ENCODE data around the gene ZNF76. TPM values are rescaled to one million over a fixed set of nuclear protein-coding genes. Genes with fewer than 3 reads are reported as not detected.
A peak's percentile ranks its signal among the peaks of the same experiment; 100 is the strongest.
"Not testable (repeated sequence)": the region's sequence is repeated elsewhere in the genome, so short reads cannot be mapped to it uniquely, and the experiment has no call there.

Gene ZNF76
- polyA plus RNA-seq, 4 donors, result 35.2 to 72.6 (median 52.3) TPM

GRCh38 chr6:35320031-35320410, 60.5 kb downstream of the ZNF76 start:
- no peak for DNase-seq (ENCODE audit: low read depth in 4 of 4, low spot score in 2 of 4)

GRCh38 chr6:35321091-35321490, 61.6 kb downstream of the ZNF76 start:
- DNase-seq (ENCODE audit: low read depth in 4 of 4, low spot score in 2 of 4), result no peak

GRCh38 chr6:35327349-35328027, 68.0 kb downstream of the ZNF76 start:
- no peak for DNase-seq (ENCODE audit: low read depth in 4 of 4, low spot score in 2 of 4)

- DNase-seq (ENCODE audit: low read depth in 4 of 4, low spot score in 2 of 4), result no peak
These were observed 68.7 kb downstream of the ZNF76 start for GRCh38 chr6:35328108-35328723.

GRCh38 chr6:35328965-35329364, 69.4 kb downstream of the ZNF76 start:
- not testable (repeated sequence) for DNase-seq (ENCODE audit: low read depth in 4 of 4, low spot score in 2 of 4)

- no peak for DNase-seq (ENCODE audit: low read depth in 4 of 4, low spot score in 2 of 4)
These were observed 71.1 kb downstream of the ZNF76 start for GRCh38 chr6:35330541-35331119.

GRCh38 chr6:35332074-35332887, 72.7 kb downstream of the ZNF76 start:
- DNase-seq (ENCODE audit: low read depth in 4 of 4, low spot score in 2 of 4), result not testable (repeated sequence)

GRCh38 chr6:35341557-35341956, 82.0 kb downstream of the ZNF76 start:
- no peak for DNase-seq (ENCODE audit: low read depth in 4 of 4, low spot score in 2 of 4)

GRCh38 chr6:35342258-35343091, 82.9 kb downstream of the ZNF76 start, which contains the start of gene PPARD:
Gene PPARD, plus strand, starts transcription at chr6:35342558. Its CDS starts 68,530 bp downstream, at chr6:35411088.
- DNase-seq (ENCODE audit: low read depth in 4 of 4, low spot score in 2 of 4), result peak; percentile 79 to 94 (median 92)

- DNase-seq (ENCODE audit: low read depth in 4 of 4, low spot score in 2 of 4), result peak in 1 of 4 donors; percentile 13
These were observed 83.7 kb downstream of the ZNF76 start for GRCh38 chr6:35343092-35343834.

GRCh38 chr6:35343835-35344550, 84.5 kb downstream of the ZNF76 start:
- no peak for DNase-seq (ENCODE audit: low read depth in 4 of 4, low spot score in 2 of 4)

Other genes starting within 250 kb of the ZNF76 start
- 1 to 10 TPM; 1.8 to 2.9 (median 1.9) TPM for gene TCP11, start 118.4 kb upstream of the ZNF76 start, polyA plus RNA-seq (ENCODE audit: insufficient read length in 4 of 4)
- gene SCUBE3, start 45.8 kb upstream of the ZNF76 start, polyA plus RNA-seq (ENCODE audit: insufficient read length in 4 of 4), result 10 to 100 TPM; 35.2 to 62.3 (median 46.7) TPM
- 1 to 10 TPM; 3.2 to 7.0 (median 4.6) TPM for gene DEF6, start 38.1 kb downstream of the ZNF76 start, polyA plus RNA-seq (ENCODE audit: insufficient read length in 4 of 4)
- gene PPARD, start 82.8 kb downstream of the ZNF76 start, polyA plus RNA-seq (ENCODE audit: insufficient read length in 4 of 4), result 10 to 100 TPM; 20.5 to 30.5 (median 26.6) TPM
- gene FANCE, start 192.6 kb downstream of the ZNF76 start, polyA plus RNA-seq (ENCODE audit: insufficient read length in 4 of 4), result 10 to 100 TPM in 3 of 4 donors, 1 to 10 TPM in 1; 9.6 to 12.4 (median 11.3) TPM
- 1,000 to 10,000 TPM; 1,735 to 2,163 (median 2,054) TPM for gene RPL10A, start 208.7 kb downstream of the ZNF76 start, polyA plus RNA-seq (ENCODE audit: insufficient read length in 4 of 4)
- 10 to 100 TPM; 39.7 to 64.4 (median 50.9) TPM for gene TEAD3, start 237.3 kb downstream of the ZNF76 start, polyA plus RNA-seq (ENCODE audit: insufficient read length in 4 of 4)